Lower lobe of right lung (tissue), 2 donors: ENCODE results near the gene MICOS13. TPM values are rescaled to one million over a fixed set of nuclear protein-coding genes. Genes with fewer than 3 reads are reported as not detected.

Source experiments
- ATAC-seq, 2 donors: fragments of 200-7000 bp; cut with Tn5 transposase; one replicate each; pipeline ENCODE4 v1.9.1; 2020 to 2022; ENCODE audit warnings: mild to moderate bottlenecking in 2 of 2, moderate library complexity in 2 of 2
- DNase-seq: peaks from one replicate; pipeline ENCODE4 v3.0.0-alpha.2; 2020
- H3K27ac ChIP-seq: fragments of 200-600 bp; one replicate; pipeline ENCODE4 v1.8.0; 2022
- H3K27me3 ChIP-seq: fragments of 200-600 bp; one replicate; pipeline ENCODE4 v1.8.0; 2022; ENCODE audit warnings: low read depth
- H3K36me3 ChIP-seq: fragments of 200-600 bp; one replicate; pipeline ENCODE4 v1.8.0; 2022; ENCODE audit warnings: mild to moderate bottlenecking
- H3K4me1 ChIP-seq: fragments of 200-600 bp; one replicate; pipeline ENCODE4 v1.8.0; 2022
- H3K4me3 ChIP-seq: fragments of 200-600 bp; one replicate; pipeline ENCODE4 v1.8.0; 2022; ENCODE audit warnings: mild to moderate bottlenecking
- H3K9me3 ChIP-seq: fragments of 200-600 bp; one replicate; pipeline ENCODE4 v1.8.0; 2022
- CTCF ChIP-seq: fragments of 200-600 bp; IDR thresholded peaks from one replicate; pipeline ENCODE4 v1.8.0; 2022; ENCODE audit warnings: antibody characterized with exemption, mild to moderate bottlenecking
- intact Hi-C: fragments of 100-400 bp; cut with DNase I; formaldehyde crosslinking; loops from one replicate; pipeline ENCODE4 v1.11.0; 2022
- total RNA-seq: library from RNA; stranded (reverse); fragmentation: NEBNext Ultra II Directional; extraction: Animal tissue kit (Norgen Biotek cat#: 25700); gene quantifications from one replicate; pipeline ENCODE4 v1.2.1, GENCODE V29; 2021
- donor health status: DM: no; HTN: yes; CAD: no; lungs with severe emphysema.

The MICOS13 gene
- total RNA-seq, 1 donor from 2014 or later = 42.7 TPM

DNA sequence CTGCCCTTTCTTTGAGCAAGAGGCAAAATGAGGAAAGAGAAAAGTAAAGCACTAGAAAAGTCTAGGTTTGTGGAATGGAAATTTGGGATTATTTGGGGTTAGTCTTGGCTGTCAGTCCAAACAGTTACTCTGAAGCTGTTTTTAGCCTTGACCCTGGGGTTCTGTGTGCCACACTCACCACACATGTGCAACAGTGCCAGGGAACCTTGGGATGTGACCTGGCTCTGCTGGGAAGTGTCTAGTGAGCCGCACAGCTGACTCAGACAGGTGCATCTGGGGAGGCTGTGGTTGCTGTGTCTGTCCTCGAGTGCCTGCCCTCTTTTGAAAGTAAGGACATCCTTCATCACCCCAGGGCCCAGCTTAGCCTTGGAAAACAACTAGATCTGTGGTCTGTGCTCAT, 15.8 kb downstream of the MICOS13 start:
- ATAC-seq (no peak), DNase-seq (peak; percentile 2)
- H3K4me1 ChIP-seq = no peaks in the 10 kb centered on the region
- intact Hi-C loops = no loop called here
- H3K27me3 ChIP-seq = no peaks in the 10 kb centered on the region
- no peak overlapping the region for H3K4me3 ChIP-seq
- H3K36me3 ChIP-seq = peaks cover 100% of the 10 kb centered on the region
- H3K27ac ChIP-seq = no peak overlapping the region
- H3K9me3 ChIP-seq = no peaks in the 10 kb centered on the region
- no peak for TF ChIP-seq CTCF

- no peak for TF ChIP-seq CTCF
- peaks cover 100% of the 10 kb centered on the region for H3K36me3 ChIP-seq
- H3K9me3 ChIP-seq = no peaks in the 10 kb centered on the region
- no peaks in the 10 kb centered on the region for H3K4me1 ChIP-seq
- ATAC-seq = no peak
- intact Hi-C loops = no loop called here
- H3K27ac ChIP-seq = no peak overlapping the region
- H3K4me3 ChIP-seq = no peak overlapping the region
- H3K27me3 ChIP-seq = no peaks in the 10 kb centered on the region
- peak; percentile 35 for DNase-seq
Measured at GRCh38 chr19:5663904-5664303, 16.4 kb downstream of the MICOS13 start.

- H3K9me3 ChIP-seq = no peaks in the 10 kb centered on the region
- H3K4me1 ChIP-seq = no peaks in the 10 kb centered on the region
- H3K4me3 ChIP-seq = no peak overlapping the region
- ATAC-seq = peak in 1 of 2 donors; percentile 11
- no peak overlapping the region for H3K27ac ChIP-seq
- intact Hi-C loops = no loop called here
- TF ChIP-seq CTCF = no peak
- DNase-seq = peak; percentile 26
- no peaks in the 10 kb centered on the region for H3K27me3 ChIP-seq
- H3K36me3 ChIP-seq = peaks cover 100% of the 10 kb centered on the region
Measured at GRCh38 chr19:5661483-5661882, 18.8 kb downstream of the MICOS13 start.

DNA sequence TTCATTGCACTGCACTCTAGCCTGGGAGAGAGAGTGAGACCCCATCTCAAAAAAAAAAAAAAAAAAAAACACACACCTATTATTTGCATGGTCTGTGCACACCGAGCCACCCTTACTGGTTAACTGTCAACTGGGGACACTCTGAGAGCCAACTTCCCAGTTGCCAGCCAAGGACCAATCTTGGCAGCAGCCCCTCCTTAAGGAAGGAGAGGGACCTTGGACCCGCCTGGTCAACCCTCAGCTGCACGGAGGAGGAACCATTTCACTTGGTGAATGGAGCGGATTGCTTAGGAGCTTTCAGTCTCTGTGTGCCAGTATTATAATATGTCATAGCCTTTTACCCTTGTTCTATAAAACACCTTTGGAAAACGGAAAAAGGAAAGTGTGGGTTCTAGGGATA, 24.9 kb downstream of the MICOS13 start:
- intact Hi-C loops = no loop called here
- no peak overlapping the region for H3K27ac ChIP-seq
- no peaks in the 10 kb centered on the region for H3K4me1 ChIP-seq
- H3K9me3 ChIP-seq = no peaks in the 10 kb centered on the region
- no peak overlapping the region for H3K4me3 ChIP-seq
- H3K27me3 ChIP-seq = no peaks in the 10 kb centered on the region
- peaks cover 100% of the 10 kb centered on the region for H3K36me3 ChIP-seq
- DNase-seq (peak; percentile 12), ATAC-seq (no peak)
- TF ChIP-seq CTCF = no peak

DNA sequence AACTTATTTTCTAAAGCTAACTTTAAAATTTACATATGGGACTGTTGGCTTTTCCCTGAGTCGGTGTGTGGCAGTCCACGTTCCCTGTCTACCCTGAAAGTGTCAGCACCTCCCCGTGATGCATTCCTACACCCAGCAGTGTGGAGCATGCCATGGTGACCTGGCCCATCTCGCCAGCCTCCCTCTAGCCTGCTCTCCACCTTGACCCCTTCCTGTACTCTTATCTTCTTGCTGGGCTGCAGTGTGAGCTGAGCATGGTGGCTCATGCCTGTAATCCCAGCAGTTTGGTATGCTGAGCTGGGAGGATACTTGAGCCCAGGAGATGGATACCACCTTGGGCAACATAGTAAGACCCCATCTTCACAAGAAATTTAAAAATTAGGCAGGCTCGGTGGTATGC, 25.4 kb downstream of the MICOS13 start:
- intact Hi-C loops = no loop called here
- ATAC-seq (no peak), DNase-seq (peak; percentile 5)
- Histone ChIP-seq H3K4me1 (no peaks in the 10 kb centered on the region), H3K36me3 (peaks cover 100% of the 10 kb centered on the region), H3K9me3 (no peaks in the 10 kb centered on the region), H3K4me3 (no peak overlapping the region), H3K27ac (no peak overlapping the region), H3K27me3 (no peaks in the 10 kb centered on the region)
- TF ChIP-seq CTCF = no peak

GRCh38 chr19:5652261-5652660, 28.1 kb downstream of the MICOS13 start:
- DNase-seq (peak; percentile 10), ATAC-seq (no peak)
- no peaks in the 10 kb centered on the region for H3K27me3 ChIP-seq
- TF ChIP-seq CTCF = no peak
- intact Hi-C loops = no loop called here
- H3K4me1 ChIP-seq = no peaks in the 10 kb centered on the region
- H3K9me3 ChIP-seq = no peaks in the 10 kb centered on the region
- H3K4me3 ChIP-seq = no peak overlapping the region
- H3K27ac ChIP-seq = no peak overlapping the region
- peaks cover 92% of the 10 kb centered on the region for H3K36me3 ChIP-seq
